GM13976 (cell line): ENCODE data around the gene KCNH8.
A peak's percentile ranks its signal among the peaks of the same experiment; 100 is the strongest.

Source experiments
- DNase-seq: peaks from one replicate; pipeline ENCODE4 v3.0.0; 2012; ENCODE audit warnings: low spot score
- in situ Hi-C: fragments of 300-500 bp; cut with MboI; formaldehyde crosslinking; loops from one replicate; pipeline ENCODE4 v1.12.0; 2022; ENCODE audit warnings: low sequenced_read_pairs, mixed read lengths, inconsistent platforms; ENCODE audit not compliant: unreplicated experiment
- TF ChIP-seq, protein P1 (sequence below): IDR thresholded peaks from 2 replicates; pipeline ENCODE4 v1.5.1; 2012; ENCODE audit warnings: borderline replicate concordance, mild to moderate bottlenecking; ENCODE audit not compliant: insufficient read depth; ENCODE audit errors: extremely low read depth, missing control alignments, control extremely low read depth

Gene KCNH8

DNA sequence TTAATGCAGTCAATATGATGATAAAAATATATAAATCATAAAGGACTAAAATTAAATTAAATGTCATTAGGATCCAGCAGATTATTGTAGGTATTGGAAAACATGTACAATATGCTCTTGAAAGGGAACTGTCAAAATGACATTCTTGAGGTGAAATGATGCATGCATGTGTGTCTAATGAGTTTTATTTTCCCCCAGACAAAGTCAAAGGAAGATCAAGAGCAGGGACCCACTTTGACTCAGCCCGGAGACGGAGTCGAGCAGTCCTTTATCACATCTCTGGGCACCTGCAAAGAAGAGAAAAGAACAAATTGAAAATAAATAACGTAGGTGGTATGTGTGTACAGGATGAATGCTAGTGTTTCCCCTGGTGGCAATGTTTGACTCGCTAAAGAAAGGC lies 194.1 kb downstream of the KCNH8 start:
- no peak for DNase-seq
- TF ChIP-seq, protein P1, sequence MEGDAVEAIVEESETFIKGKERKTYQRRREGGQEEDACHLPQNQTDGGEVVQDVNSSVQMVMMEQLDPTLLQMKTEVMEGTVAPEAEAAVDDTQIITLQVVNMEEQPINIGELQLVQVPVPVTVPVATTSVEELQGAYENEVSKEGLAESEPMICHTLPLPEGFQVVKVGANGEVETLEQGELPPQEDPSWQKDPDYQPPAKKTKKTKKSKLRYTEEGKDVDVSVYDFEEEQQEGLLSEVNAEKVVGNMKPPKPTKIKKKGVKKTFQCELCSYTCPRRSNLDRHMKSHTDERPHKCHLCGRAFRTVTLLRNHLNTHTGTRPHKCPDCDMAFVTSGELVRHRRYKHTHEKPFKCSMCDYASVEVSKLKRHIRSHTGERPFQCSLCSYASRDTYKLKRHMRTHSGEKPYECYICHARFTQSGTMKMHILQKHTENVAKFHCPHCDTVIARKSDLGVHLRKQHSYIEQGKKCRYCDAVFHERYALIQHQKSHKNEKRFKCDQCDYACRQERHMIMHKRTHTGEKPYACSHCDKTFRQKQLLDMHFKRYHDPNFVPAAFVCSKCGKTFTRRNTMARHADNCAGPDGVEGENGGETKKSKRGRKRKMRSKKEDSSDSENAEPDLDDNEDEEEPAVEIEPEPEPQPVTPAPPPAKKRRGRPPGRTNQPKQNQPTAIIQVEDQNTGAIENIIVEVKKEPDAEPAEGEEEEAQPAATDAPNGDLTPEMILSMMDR, result no peak
- in situ Hi-C loops, result loop anchor here (10.0 kb wide), 2 partner anchors 202 to 522 kb away; no protein-coding TSS in a partner anchor

DNA sequence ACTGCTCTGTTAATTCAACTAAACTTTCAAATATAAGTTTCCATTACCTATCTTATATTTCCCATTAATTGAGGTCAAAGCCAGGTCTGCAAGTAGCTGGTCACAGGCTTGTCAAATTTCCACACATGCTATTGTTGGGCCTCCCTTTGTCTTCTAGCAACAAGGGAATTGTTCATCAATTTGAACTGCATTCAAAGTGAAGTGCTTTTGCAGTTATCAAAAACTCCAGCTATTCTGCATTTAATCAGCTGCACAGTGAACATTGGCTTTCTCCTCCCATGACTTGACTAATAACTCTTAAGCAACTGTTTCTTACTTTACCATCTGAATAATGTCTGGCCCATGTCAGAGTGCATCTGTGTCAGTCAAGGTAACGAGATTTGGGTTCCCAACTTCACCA lies 198.4 kb downstream of the KCNH8 start:
- in situ Hi-C loops, result loop anchor here (10.0 kb wide), 2 partner anchors 198 to 518 kb away; no protein-coding TSS in a partner anchor
- TF ChIP-seq, protein P1, result no peak
- DNase-seq, result no peak

DNA sequence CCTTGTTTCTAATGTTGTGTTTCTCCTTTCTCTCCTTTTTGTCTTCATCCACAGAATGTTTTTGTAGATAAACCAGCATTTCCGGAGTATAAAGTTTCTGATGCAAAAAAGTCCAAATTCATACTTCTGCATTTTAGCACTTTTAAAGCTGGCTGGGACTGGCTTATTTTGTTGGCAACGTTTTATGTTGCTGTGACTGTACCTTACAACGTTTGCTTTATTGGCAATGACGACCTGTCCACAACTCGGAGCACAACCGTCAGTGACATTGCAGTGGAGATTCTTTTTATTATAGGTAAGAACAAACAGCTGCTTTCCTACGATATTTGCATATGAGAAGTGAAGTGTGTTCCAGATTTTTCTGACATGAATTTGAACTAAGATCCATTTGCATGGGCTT lies 199.4 kb downstream of the KCNH8 start:
- TF ChIP-seq, protein P1, result no peak
- in situ Hi-C loops, result loop anchor here (10.0 kb wide), 2 partner anchors 197 to 517 kb away; no protein-coding TSS in a partner anchor

DNA sequence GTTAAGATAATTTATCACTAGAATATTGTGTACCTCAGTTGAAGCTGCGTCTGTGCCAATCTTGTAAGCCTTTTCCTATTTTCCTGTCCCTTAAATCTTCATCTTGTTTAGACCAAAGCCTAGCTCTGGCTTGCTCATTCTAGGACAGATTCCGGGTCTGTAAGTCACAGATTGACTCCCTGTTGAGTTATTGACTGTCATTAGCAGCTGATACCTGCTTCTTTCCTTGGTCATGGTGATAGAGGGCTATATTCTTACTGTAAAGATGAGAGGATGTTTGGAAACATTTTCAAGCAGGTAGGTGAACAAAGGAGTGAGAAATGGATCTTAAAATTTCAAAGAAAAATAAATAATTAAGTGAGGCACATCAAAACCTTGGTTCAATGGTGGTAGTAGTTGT lies 200.2 kb downstream of the KCNH8 start:
- in situ Hi-C loops, result loop anchor here (10.0 kb wide), 2 partner anchors 196 to 516 kb away; no protein-coding TSS in a partner anchor
- DNase-seq, result no peak
- TF ChIP-seq, protein P1, result no peak

More for the DNA sequence above, 199.4 kb downstream of the KCNH8 start:
- DNase-seq, result no peak

DNA sequence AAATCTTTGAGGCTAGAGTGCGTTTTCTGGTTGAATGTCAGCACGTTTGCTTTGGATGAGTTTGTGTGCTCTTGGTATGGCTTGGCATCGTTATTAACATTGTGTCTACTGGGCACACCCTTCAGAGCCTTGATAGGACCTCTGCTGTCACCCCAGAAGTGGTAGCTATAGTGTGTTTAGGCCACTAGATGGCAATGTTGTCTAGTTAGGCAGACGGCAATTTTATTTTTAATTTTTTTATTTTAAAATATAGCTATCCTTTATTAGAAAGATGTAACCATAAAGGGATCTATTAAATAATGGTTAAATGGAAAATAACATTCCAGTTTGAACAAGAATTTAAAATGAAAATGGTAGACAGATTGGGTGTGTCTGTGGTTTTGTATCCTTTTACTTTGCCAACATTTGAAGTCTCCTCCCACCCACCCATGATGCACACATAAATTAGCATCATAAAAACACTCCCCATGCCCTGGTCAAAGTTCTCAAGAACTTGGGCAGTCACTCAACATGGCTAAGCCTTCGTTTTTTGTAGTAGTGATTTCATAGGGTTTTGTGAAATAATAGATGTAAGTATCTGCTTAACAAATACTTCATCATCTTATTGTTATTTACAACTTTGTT lies 200.7 kb downstream of the KCNH8 start:
- DNase-seq, result no peak
- TF ChIP-seq, protein P1, result peak; percentile 65
- in situ Hi-C loops, result loop anchor here (10.0 kb wide), 2 partner anchors 196 to 516 kb away; no protein-coding TSS in a partner anchor

DNA sequence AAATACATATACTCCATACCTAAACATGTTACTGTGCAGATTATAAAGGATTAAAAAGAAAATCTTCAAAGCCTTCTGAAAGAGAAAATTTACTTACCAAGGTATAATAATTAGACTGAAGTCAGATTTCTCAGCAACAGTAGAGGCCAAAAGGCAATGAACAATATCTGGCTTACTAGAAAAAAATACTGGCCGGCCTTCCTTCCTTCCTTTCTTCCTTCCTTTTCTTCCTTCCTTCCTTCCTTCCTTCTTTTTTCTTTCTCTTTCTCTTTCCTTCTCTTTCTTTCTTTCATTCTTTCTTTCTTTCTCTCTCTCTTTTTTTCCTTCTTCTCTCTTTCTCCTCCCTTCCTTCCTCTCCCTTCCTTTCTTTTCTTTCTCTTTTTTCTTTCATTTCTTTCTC lies 209.6 kb downstream of the KCNH8 start:
- TF ChIP-seq, protein P1, result no peak
- in situ Hi-C loops, result no loop called here
- DNase-seq, result no peak
